Activated CD4-positive, alpha-beta T cell treated with anti-CD3 and anti-CD28 coated beads for 36 hours (primary cell): ENCODE results near the gene CARD18. TPM values are rescaled to one million over a fixed set of nuclear protein-coding genes. Genes with fewer than 3 reads are reported as not detected.
A peak's percentile ranks its signal among the peaks of the same experiment; 100 is the strongest.
"Not testable (repeated sequence)": the region's sequence is repeated elsewhere in the genome, so short reads cannot be mapped to it uniquely, and the experiment has no call there.

Experiments used
- ATAC-seq: fragments of 200-7000 bp; cut with Tn5 transposase; one replicate; pipeline ENCODE4 v1.10.0; 2021; ENCODE audit warnings: mild to moderate bottlenecking, moderate library complexity
- CTCF ChIA-PET: fragments of 350-600 bp; sonication (Branson Sonifier 250); formaldehyde crosslinking; loops from one replicate; lab custom pipeline; 2021; ENCODE audit warnings: antibody characterized with exemption; lab: Charles Lee
- POLR2A ChIA-PET: fragments of 350-600 bp; sonication (Branson Sonifier 250); formaldehyde crosslinking; loops from one replicate; lab custom pipeline; 2021; ENCODE audit warnings: antibody characterized with exemption, inconsistent platforms; lab: Charles Lee
- DNase-seq: peaks from one replicate; pipeline ENCODE4 v3.0.0-alpha.2; 2020
- H3K27ac Mint-ChIP-seq: one replicate; pipeline ENCODE4 v1.8.0; 2021; ENCODE audit warnings: mixed read lengths
- H3K27me3 Mint-ChIP-seq: one replicate; pipeline ENCODE4 v1.8.0; 2021; ENCODE audit warnings: mixed read lengths
- H3K36me3 Mint-ChIP-seq: one replicate; pipeline ENCODE4 v1.8.0; 2021; ENCODE audit warnings: low read depth, mixed read lengths
- H3K4me1 Mint-ChIP-seq: one replicate; pipeline ENCODE4 v1.8.0; 2021; ENCODE audit warnings: mixed read lengths
- H3K4me3 Mint-ChIP-seq: one replicate; pipeline ENCODE4 v1.8.0; 2021; ENCODE audit warnings: mild to moderate bottlenecking, moderate library complexity, mixed read lengths
- H3K9me3 Mint-ChIP-seq: one replicate; pipeline ENCODE4 v1.8.0; 2021; ENCODE audit warnings: low read depth, mixed read lengths
- intact Hi-C, 2 experiments: fragments of 100-400 bp; cut with DNase I in 1 of 2; cut with micrococcal nuclease in 1 of 2; formaldehyde crosslinking; loops; one replicate each; pipeline versions ENCODE4 v1.14.2 to v1.15.1; 2022 to 2024; cut with DNase I, micrococcal nuclease
- total RNA-seq, 2 experiments: library from RNA; stranded (reverse); gene quantifications; one replicate each; pipeline ENCODE4 v1.2.3, GENCODE V29; 2021

CARD18 gene
- total RNA-seq, 2 experiments from 2014 or later, result not detected

GRCh38 chr11:105104292-105104691, 35.3 kb downstream of the CARD18 start:
- ChIA-PET CTCF (no interaction called here), POLR2A (no interaction called here)
- H3K4me1 Mint-ChIP-seq, result peaks cover 35% of the 10 kb centered on the region
- ATAC-seq, result no peak
- intact Hi-C loops, result no loop called here
- H3K27ac Mint-ChIP-seq, result no peak overlapping the region
- DNase-seq, result no peak
- H3K4me3 Mint-ChIP-seq, result no peak overlapping the region
- H3K36me3 Mint-ChIP-seq, result no peaks in the 10 kb centered on the region
- peaks cover 8% of the 10 kb centered on the region for H3K9me3 Mint-ChIP-seq
- H3K27me3 Mint-ChIP-seq, result no peaks in the 10 kb centered on the region

GRCh38 chr11:105103336-105103735, 36.2 kb downstream of the CARD18 start:
- Mint-ChIP-seq H3K4me3 (no peak overlapping the region), H3K27me3 (no peaks in the 10 kb centered on the region), H3K9me3 (peaks cover 10% of the 10 kb centered on the region), H3K4me1 (peaks cover 37% of the 10 kb centered on the region), H3K36me3 (no peaks in the 10 kb centered on the region), H3K27ac (no peak overlapping the region)
- DNase-seq (no peak), ATAC-seq (no peak)
- ChIA-PET POLR2A (no interaction called here), CTCF (no interaction called here)
- intact Hi-C loops, result no loop called here

DNA sequence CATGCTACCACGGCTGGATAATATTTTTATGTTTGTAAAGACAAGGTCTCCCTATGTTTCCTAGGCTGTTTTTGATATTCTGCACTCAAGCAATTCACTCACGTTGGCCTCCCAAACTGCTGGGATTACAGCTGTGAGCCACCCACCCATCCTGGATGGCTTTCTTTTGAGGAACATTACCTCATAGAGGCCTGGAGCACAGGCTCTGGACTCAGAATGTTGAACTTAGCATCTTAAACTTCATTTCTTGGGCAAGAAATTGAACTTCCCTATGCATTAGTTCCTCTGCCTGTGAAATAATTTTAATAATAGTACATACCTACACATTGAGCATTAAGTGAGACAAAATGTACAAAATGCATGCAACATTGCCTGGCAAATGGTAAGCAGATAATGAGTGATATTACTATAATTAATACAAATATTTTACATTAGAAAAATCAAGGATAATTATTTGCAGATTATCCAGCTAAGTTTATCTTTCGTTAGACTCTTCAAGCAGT, 37.4 kb downstream of the CARD18 start:
- CTCF ChIA-PET, H3K27ac Mint-ChIP-seq, H3K4me3 Mint-ChIP-seq, intact Hi-C loops, POLR2A ChIA-PET, ATAC-seq, H3K27me3 Mint-ChIP-seq, DNase-seq, H3K36me3 Mint-ChIP-seq: not testable (repeated sequence)
- peaks cover 10% of the 10 kb centered on the region for H3K9me3 Mint-ChIP-seq
- peaks cover 32% of the 10 kb centered on the region for H3K4me1 Mint-ChIP-seq

DNA sequence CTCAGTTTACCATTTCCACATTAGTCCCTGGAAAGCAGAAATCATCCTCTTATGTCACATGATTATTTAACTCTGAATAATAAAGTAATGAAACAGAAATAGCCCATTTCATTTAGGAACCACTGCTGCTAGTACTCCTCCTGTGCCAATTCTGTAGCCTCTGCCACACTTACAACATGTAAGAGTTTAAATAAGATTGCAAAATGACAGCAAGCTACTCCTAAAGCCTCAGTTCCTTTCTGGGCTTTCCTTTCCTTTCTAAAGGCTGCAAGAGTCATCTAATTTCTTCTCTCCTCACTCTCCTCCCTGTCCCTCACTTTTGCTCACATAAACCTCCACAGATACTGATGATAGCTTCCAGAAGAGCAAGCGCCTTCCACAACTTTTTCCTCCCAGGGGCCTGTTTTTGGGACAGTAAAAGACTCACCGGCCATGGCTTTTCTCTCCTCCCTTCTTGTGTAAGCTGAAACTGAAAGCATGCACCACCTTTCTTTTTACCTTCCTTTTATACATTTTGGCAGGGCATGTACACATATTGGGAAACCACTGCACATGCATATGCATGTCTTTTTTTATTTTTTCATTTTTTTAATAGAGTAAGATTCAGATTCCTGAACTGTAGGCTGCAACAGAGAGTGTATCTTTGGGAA, 38.5 kb downstream of the CARD18 start:
- no peak for ATAC-seq
- no peaks in the 10 kb centered on the region for H3K27me3 Mint-ChIP-seq
- peaks cover 32% of the 10 kb centered on the region for H3K4me1 Mint-ChIP-seq
- CTCF ChIA-PET, result no interaction called here
- POLR2A ChIA-PET, result interaction anchor here (0.7 kb wide), 1 partner anchor 394 kb away, joined by 3 read pairs; no protein-coding TSS in a partner anchor
- H3K36me3 Mint-ChIP-seq, result no peaks in the 10 kb centered on the region
- peaks cover 10% of the 10 kb centered on the region for H3K9me3 Mint-ChIP-seq
- H3K27ac Mint-ChIP-seq, result peak overlapping the region; percentile 56
- no peak for DNase-seq
- intact Hi-C loops, result no loop called here
- peak overlapping the region; percentile 41 for H3K4me3 Mint-ChIP-seq

DNA sequence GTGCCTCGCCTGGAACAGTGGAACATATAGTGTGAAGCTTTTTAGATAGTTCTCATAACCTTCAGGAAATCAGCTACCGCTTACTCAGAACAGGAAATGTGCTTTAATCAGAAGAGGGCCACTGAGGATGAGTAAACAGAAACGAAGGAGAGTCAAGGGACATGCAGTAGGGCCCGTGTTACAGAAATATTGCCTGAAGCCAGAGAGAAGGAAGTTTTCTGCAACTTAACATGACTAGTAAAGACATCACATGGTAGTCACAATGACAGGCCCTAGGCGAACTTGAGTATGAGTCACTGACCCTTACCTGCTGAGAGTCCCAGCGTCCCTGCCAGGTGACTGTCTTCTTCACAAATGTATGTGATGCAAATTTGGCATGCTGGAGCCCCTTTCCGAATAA, 39.4 kb downstream of the CARD18 start:
- CTCF ChIA-PET, result no interaction called here
- intact Hi-C loops, result no loop called here
- Mint-ChIP-seq H3K36me3 (no peaks in the 10 kb centered on the region), H3K4me3 (no peak overlapping the region), H3K27me3 (no peaks in the 10 kb centered on the region), H3K4me1 (peaks cover 32% of the 10 kb centered on the region), H3K9me3 (peaks cover 9% of the 10 kb centered on the region), H3K27ac (peak overlapping the region; percentile 72)
- ATAC-seq, result peak; percentile 93
- POLR2A ChIA-PET, result no interaction called here
- peak; percentile 32 for DNase-seq

- CTCF ChIA-PET, DNase-seq, H3K36me3 Mint-ChIP-seq, intact Hi-C loops, H3K4me3 Mint-ChIP-seq, H3K9me3 Mint-ChIP-seq, H3K27me3 Mint-ChIP-seq, POLR2A ChIA-PET: not testable (repeated sequence)
- ATAC-seq, result peak; percentile 40
- H3K27ac Mint-ChIP-seq, result peak overlapping the region; percentile 18
- peaks cover 29% of the 10 kb centered on the region for H3K4me1 Mint-ChIP-seq
These were observed 40.0 kb downstream of the CARD18 start for GRCh38 chr11:105099594-105099993.

GRCh38 chr11:105092256-105093239, 47.0 kb downstream of the CARD18 start:
- Mint-ChIP-seq H3K4me3 (no peak overlapping the region), H3K36me3 (no peaks in the 10 kb centered on the region), H3K27me3 (peaks cover 7% of the 10 kb centered on the region), H3K4me1 (no peaks in the 10 kb centered on the region), H3K27ac (no peak overlapping the region), H3K9me3 (no peaks in the 10 kb centered on the region)
- ChIA-PET CTCF (no interaction called here), POLR2A (no interaction called here)
- intact Hi-C loops, result no loop called here
- DNase-seq, result no peak
- no peak for ATAC-seq

Other genes with a start within 250 kb of the CARD18 start
- not detected for gene CASP12, start 241.3 kb downstream of the CARD18 start, total RNA-seq
- 10 to 100 TPM; 48.8 to 59.1 TPM for gene CASP4, start 171.2 kb downstream of the CARD18 start, total RNA-seq
- gene CASP5, start 116.6 kb downstream of the CARD18 start, total RNA-seq, result not detected
- 10 to 100 TPM; 23.7 to 33.4 TPM for gene CASP1, start 104.6 kb downstream of the CARD18 start, total RNA-seq
- 10 to 100 TPM; 11.6 to 13.9 TPM for gene CARD16, start 94.4 kb downstream of the CARD18 start, total RNA-seq